HG03460 (cell line): ENCODE data around the gene SIT1.
"Not testable (repeated sequence)": the region's sequence is repeated elsewhere in the genome, so short reads cannot be mapped to it uniquely, and the experiment has no call there.

Experiments
- ATAC-seq: cut with Tn5 transposase; IDR thresholded peaks from one replicate; pipeline ENCODE4 v1.9.1; 2021; ENCODE audit not compliant: unreplicated experiment

The SIT1 gene

GRCh38 chr9:35638751-35639150 lies 12.0 kb downstream of the SIT1 start:
- not testable (repeated sequence) for ATAC-seq

- ATAC-seq: not testable (repeated sequence)
Observed at GRCh38 chr9:35637427-35637955, 13.2 kb downstream of the SIT1 start.

GRCh38 chr9:35636877-35637246 lies 13.9 kb downstream of the SIT1 start:
- not testable (repeated sequence) for ATAC-seq

GRCh38 chr9:35636135-35636876 lies 14.4 kb downstream of the SIT1 start:
- no peak for ATAC-seq

- ATAC-seq: no peak
Observed at GRCh38 chr9:35635730-35636129, 15.0 kb downstream of the SIT1 start.

GRCh38 chr9:35629597-35629996 lies 21.1 kb downstream of the SIT1 start:
- ATAC-seq: no peak

GRCh38 chr9:35628389-35628991 lies 22.2 kb downstream of the SIT1 start:
- ATAC-seq: no peak

GRCh38 chr9:35627575-35627974 lies 23.2 kb downstream of the SIT1 start:
- ATAC-seq: no peak

- peak; percentile 52 for ATAC-seq
Observed at GRCh38 chr9:35619800-35620158, 31.0 kb downstream of the SIT1 start.

- ATAC-seq: peak; percentile 55
Observed at GRCh38 chr9:35618854-35619799, 31.6 kb downstream of the SIT1 start.

GRCh38 chr9:35618325-35618727 lies 32.4 kb downstream of the SIT1 start, which contains the start of gene CD72:
CD72 (minus strand) TSS chr9:35618413; CDS start chr9:35618303, 110 bp downstream.
- no peak for ATAC-seq

- ATAC-seq: no peak
Observed at GRCh38 chr9:35617548-35617947, 33.2 kb downstream of the SIT1 start.

- peak; percentile 37 for ATAC-seq
Observed at GRCh38 chr9:35616681-35617459, 33.9 kb downstream of the SIT1 start.

- ATAC-seq: no peak
Observed at GRCh38 chr9:35615981-35616680, 34.6 kb downstream of the SIT1 start.

- no peak for ATAC-seq
Observed at GRCh38 chr9:35612843-35613242, 37.9 kb downstream of the SIT1 start.

GRCh38 chr9:35612066-35612465 lies 38.7 kb downstream of the SIT1 start:
- not testable (repeated sequence) for ATAC-seq

GRCh38 chr9:35611230-35611797 lies 39.4 kb downstream of the SIT1 start:
- no peak for ATAC-seq

- no peak for ATAC-seq
Observed at GRCh38 chr9:35609820-35610163, 40.9 kb downstream of the SIT1 start.

- no peak for ATAC-seq
Observed at GRCh38 chr9:35609001-35609819, 41.5 kb downstream of the SIT1 start.
